CD4-positive, alpha-beta memory T cell (primary cell): ENCODE data around the gene B3GNT3. TPM values are rescaled to one million over a fixed set of nuclear protein-coding genes. Genes with fewer than 3 reads are reported as not detected.

Experiments
- CTCF ChIA-PET: fragments of 350-600 bp; sonication (Branson Sonifier 250); formaldehyde crosslinking; loops from one replicate; lab custom pipeline; 2021; ENCODE audit warnings: inconsistent platforms; ENCODE audit not compliant: partially characterized antibody; lab: Charles Lee
- POLR2A ChIA-PET: fragments of 350-600 bp; sonication (Branson Sonifier 250); formaldehyde crosslinking; loops from one replicate; lab custom pipeline; 2021; ENCODE audit not compliant: partially characterized antibody; lab: Charles Lee
- DNase-seq, 5 donors: peaks; one replicate each; pipeline versions ENCODE4 v3.0.0 to v3.0.0-alpha.2; 2020 to 2022; ENCODE audit warnings: mixed read lengths in 1 of 5
- H3K27ac ChIP-seq: one replicate; pipeline ENCODE4 v1.7.0; 2013; ENCODE audit warnings: low read depth, low read length
- H3K27me3 ChIP-seq: 2 replicates; pipeline ENCODE4 v1.7.0; 2013; ENCODE audit warnings: mild to moderate bottlenecking, low read length, moderate library complexity; ENCODE audit not compliant: insufficient read depth
- H3K36me3 ChIP-seq: 2 replicates; pipeline ENCODE4 v1.7.0; 2013; ENCODE audit warnings: mild to moderate bottlenecking, low read length, moderate library complexity; ENCODE audit not compliant: insufficient read depth
- H3K4me1 ChIP-seq: 2 replicates; pipeline ENCODE4 v1.7.0; 2013; ENCODE audit warnings: mild to moderate bottlenecking, low read length, moderate library complexity; ENCODE audit not compliant: insufficient read depth
- H3K4me3 ChIP-seq, 2 donors: one replicate each; pipeline ENCODE4 v1.7.0; 2013; ENCODE audit warnings: low read length in 2 of 2, mild to moderate bottlenecking in 1 of 2
- H3K9me3 ChIP-seq, 2 donors: one replicate each; pipeline ENCODE4 v1.7.0; 2013; ENCODE audit warnings: low read length in 2 of 2, control low read depth in 1 of 2; ENCODE audit not compliant: control insufficient read depth in 1 of 2
- H3K27ac Mint-ChIP-seq, 7 donors: one replicate each; pipeline ENCODE4 v1.8.0; 2020 to 2021; ENCODE audit warnings: mixed read lengths in 7 of 7, mild to moderate bottlenecking in 6 of 7, inconsistent platforms in 3 of 7, moderate library complexity in 3 of 7
- H3K27me3 Mint-ChIP-seq, 2 donors: one replicate each; pipeline ENCODE4 v1.8.0; 2020 to 2021; ENCODE audit warnings: mixed read lengths in 2 of 2
- H3K36me3 Mint-ChIP-seq, 2 donors: one replicate each; pipeline ENCODE4 v1.8.0; 2020 to 2021; ENCODE audit warnings: mixed read lengths in 2 of 2, inconsistent platforms in 1 of 2, mild to moderate bottlenecking in 1 of 2
- H3K4me1 Mint-ChIP-seq, 4 donors: one replicate each; pipeline ENCODE4 v1.8.0; 2020 to 2021; ENCODE audit warnings: mixed read lengths in 4 of 4, mild to moderate bottlenecking in 1 of 4
- H3K4me3 Mint-ChIP-seq, 8 donors: one replicate each; pipeline ENCODE4 v1.8.0; 2020 to 2021; ENCODE audit warnings: mixed read lengths in 8 of 8, mild to moderate bottlenecking in 7 of 8, moderate library complexity in 6 of 8, inconsistent platforms in 3 of 8
- H3K9me3 Mint-ChIP-seq, 8 donors: one replicate each; pipeline ENCODE4 v1.8.0; 2020 to 2021; ENCODE audit warnings: mixed read lengths in 8 of 8, mild to moderate bottlenecking in 5 of 8, inconsistent platforms in 3 of 8, moderate library complexity in 1 of 8
- intact Hi-C: fragments of 100-400 bp; cut with micrococcal nuclease; formaldehyde crosslinking; loops from one replicate; pipeline ENCODE4 v1.15.1; 2023
- polyA plus RNA-seq, 2 donors: library from polyadenylated mRNA; unstranded; fragments of 300-500 nt; fragmentation: Illumina TruSeq; gene quantifications; one replicate each; pipeline ENCODE4 v1.2.3, GENCODE V29; 2021
- total RNA-seq, 2 experiments: library from RNA; stranded (reverse); gene quantifications; one replicate each; pipeline ENCODE4 v1.2.3, GENCODE V29; 2021

Gene B3GNT3, protein sequence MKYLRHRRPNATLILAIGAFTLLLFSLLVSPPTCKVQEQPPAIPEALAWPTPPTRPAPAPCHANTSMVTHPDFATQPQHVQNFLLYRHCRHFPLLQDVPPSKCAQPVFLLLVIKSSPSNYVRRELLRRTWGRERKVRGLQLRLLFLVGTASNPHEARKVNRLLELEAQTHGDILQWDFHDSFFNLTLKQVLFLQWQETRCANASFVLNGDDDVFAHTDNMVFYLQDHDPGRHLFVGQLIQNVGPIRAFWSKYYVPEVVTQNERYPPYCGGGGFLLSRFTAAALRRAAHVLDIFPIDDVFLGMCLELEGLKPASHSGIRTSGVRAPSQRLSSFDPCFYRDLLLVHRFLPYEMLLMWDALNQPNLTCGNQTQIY
- total RNA-seq (not detected), polyA plus RNA-seq (under 1 TPM; 0.34 to 0.72 TPM)

DNA sequence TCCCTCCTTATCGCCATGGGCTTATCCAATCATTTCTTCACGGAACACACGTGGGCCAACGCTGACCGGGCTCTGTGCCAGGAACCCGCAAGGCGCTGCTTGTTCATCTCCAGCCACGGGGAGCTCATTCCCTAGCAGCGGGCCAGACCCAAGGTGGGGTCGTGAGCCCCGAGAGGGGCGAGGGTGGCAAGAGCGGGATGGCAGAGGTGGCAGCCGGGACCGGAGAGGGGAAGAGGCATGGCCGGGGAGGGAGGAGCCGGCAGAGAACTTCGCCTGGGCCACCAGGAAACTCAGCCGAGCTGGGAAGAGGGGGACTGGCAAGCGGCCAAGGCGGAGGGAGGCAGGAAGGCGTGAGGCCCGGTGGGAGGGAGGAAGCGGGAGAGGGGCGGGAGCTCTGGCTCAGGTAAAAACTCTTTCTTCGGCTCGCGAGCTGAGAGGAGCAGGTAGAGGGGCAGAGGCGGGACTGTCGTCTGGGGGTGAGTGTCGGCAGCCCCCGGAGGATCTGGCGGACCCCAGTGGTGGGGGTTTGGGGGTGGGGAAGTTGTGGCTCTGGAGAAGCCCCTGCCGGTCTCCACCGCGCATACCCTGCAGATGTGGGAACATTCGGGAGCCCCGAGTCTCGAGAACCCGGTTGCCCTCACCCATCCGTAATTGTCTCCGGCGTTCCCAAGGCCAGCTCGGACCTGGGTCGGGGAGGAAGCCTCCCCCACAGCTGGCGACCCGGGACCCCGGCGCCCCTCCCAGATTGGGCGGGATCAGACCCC, at the start of gene B3GNT3:
B3GNT3 (plus strand) TSS at position 408 of the 764 bp plus-strand sequence. CDS start 12,670 bp downstream, outside the sequence.
- peaks cover 0 to 3% of the 10 kb centered on the region in 2 donors for H3K27me3 Mint-ChIP-seq
- Histone ChIP-seq H3K36me3 (no peaks in the 10 kb centered on the region), H3K4me1 (peaks cover 62% of the 10 kb centered on the region), H3K4me3 (peak within 1 kb of the TSS; percentile 12 to 24), H3K27ac (no peak within 1 kb of the TSS), H3K9me3 (no peaks in the 10 kb centered on the region), H3K27me3 (peaks cover 4% of the 10 kb centered on the region)
- H3K9me3 Mint-ChIP-seq: no peaks in the 10 kb centered on the region
- H3K4me1 Mint-ChIP-seq: peaks cover 19 to 70% (median 48%) of the 10 kb centered on the region in 4 donors
- H3K27ac Mint-ChIP-seq: peak within 1 kb of the TSS in 6 of 7 donors; percentile 48 to 82 (median 70)
- H3K36me3 Mint-ChIP-seq: peaks cover 0 to 2% of the 10 kb centered on the region in 2 donors
- ChIA-PET CTCF (interaction anchor here (1.0 to 1.3 kb wide), 2 partner anchors 11 to 60 kb away, joined by 3 to 4 read pairs; no protein-coding TSS in a partner anchor), POLR2A (interaction anchor here (0.6 to 2.7 kb wide), 6 partner anchors 8 to 403 kb away, joined by 3 to 8 read pairs (median 4); no protein-coding TSS in a partner anchor)
- no peak for DNase-seq
- H3K4me3 Mint-ChIP-seq: peak within 1 kb of the TSS; percentile 63 to 82 (median 74)
- intact Hi-C loops: no loop called here

DNA sequence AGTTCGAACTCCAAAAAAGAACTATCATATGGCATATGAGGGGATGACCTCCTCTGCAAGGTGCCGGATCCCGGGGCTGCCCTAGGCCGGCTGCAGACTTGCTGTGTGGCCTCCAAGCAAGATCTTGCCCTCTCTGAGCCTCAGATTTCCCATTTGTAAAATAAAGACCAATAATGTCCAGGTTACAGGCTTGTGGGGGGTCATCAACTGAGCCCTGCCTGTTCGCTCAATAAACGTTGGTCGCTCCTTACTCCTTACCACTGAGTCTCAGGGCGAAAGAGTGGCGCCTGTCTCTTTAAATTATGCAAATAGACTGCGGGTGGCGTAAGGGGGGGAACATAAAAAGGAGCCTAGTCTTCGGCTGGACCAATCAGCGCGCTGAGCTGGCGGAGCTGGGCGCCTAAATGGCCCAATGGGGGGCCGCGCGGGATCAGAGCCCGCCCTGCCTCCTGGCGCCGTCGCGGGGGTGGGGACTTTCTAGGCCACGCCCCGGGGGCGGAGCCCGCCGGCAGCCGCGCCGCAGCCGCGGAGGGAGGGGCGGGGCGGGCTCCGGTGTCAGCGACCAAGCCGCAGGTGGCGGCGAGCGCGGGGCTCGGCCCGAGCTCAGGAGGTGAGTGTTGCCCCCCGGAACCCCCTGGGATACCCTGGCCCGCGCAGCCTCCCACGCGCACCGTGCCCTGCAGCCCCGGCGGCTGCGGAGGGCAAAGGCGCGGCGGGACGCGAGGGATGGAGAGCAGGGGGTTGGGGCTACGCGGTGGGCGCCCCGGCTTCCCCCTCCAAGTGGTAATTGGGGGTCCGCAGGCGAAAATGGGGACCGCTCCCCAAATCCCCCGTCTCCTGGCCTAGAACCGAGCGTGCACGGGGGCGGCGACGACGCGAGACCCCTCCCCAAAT, 47.5 kb upstream of the B3GNT3 start:
- Mint-ChIP-seq H3K4me1 (peaks cover 28 to 56% (median 41%) of the 10 kb centered on the region in 4 donors), H3K4me3 (peak overlapping the region; percentile 73 to 96 (median 94)), H3K36me3 (peaks cover 0 to 10% of the 10 kb centered on the region in 2 donors), H3K27ac (peak overlapping the region; percentile 31 to 90 (median 74)), H3K27me3 (no peaks in the 10 kb centered on the region), H3K9me3 (no peaks in the 10 kb centered on the region)
- Histone ChIP-seq H3K4me1 (peaks cover 44% of the 10 kb centered on the region), H3K27ac (peak overlapping the region; percentile 52), H3K9me3 (no peaks in the 10 kb centered on the region), H3K4me3 (peak overlapping the region in 1 of 2 donors; percentile 59), H3K36me3 (no peaks in the 10 kb centered on the region), H3K27me3 (no peaks in the 10 kb centered on the region)
- POLR2A ChIA-PET: interaction anchor here (0.5 to 8.1 kb wide), 8 partner anchors 9 to 841 kb away, joined by 3 to 78 read pairs (median 3); partner anchors contain the start of genes MAP1S and REX1BD
- CTCF ChIA-PET: interaction anchor here (0.5 to 3.4 kb wide), 5 partner anchors 27 to 456 kb away, joined by 3 to 11 read pairs (median 4); partner anchors contain the start of genes MAP1S, RAB3A and RPL18A
- DNase-seq: peak; percentile 94 to 96 (median 94)
- intact Hi-C loops: loop anchor here (1.0 to 10.0 kb wide), 2 partner anchors 28 to 193 kb away; partner anchors contain the start of genes COLGALT1 and MAP1S

DNA sequence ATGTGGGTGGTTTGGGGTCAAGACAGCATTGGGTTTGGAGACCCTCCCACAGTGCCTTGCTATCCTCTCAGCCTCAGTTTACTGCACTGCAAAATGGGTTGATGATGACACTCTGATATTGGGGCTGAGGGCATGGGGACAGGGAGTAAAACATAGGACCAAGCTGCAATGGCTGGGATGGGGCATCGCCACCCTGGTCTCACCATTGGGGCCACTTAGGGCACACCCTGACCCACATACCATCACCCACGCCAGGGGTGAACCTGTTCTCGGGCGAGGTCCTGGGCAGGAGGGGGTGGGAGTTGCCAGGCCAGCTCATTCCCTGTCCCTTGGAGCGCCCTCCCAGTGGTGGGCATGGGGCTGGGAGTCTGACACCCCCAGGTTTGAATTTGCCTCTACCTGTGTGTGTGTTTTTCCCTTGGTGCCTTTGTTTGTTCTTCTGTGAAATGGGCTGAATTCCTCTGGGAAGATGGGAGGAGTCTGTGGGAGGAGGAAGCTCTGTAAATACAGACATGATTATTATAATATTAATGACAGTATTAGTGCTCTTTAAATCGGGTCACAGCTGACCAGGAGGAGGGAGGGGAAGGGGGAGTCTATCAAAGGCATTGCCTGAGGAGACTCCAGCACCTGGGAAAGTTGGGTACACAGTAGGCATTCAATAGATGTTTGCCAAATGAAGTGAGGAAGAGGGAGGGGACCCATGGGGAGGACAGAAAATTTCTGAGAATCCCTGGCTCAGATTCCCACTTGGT, 45.9 kb upstream of the B3GNT3 start:
- H3K9me3 Mint-ChIP-seq: no peaks in the 10 kb centered on the region
- Histone ChIP-seq H3K36me3 (peaks cover 2% of the 10 kb centered on the region), H3K27ac (peak overlapping the region; percentile 79), H3K9me3 (no peaks in the 10 kb centered on the region), H3K4me1 (peaks cover 60% of the 10 kb centered on the region), H3K27me3 (no peaks in the 10 kb centered on the region), H3K4me3 (peak overlapping the region; percentile 6 to 59)
- peak overlapping the region; percentile 92 to 96 (median 95) for H3K4me3 Mint-ChIP-seq
- CTCF ChIA-PET: interaction anchor here (1.1 to 3.4 kb wide), 3 partner anchors 47 to 184 kb away, joined by 3 to 11 read pairs (median 7); partner anchors contain the start of genes CCDC124 and RPL18A
- POLR2A ChIA-PET: interaction anchor here (0.6 to 8.1 kb wide), 8 partner anchors 12 to 531 kb away, joined by 3 to 78 read pairs (median 3); partner anchors contain the start of gene MAP1S
- intact Hi-C loops: loop anchor here (10.0 kb wide), 1 partner anchor 194 kb away; the partner anchor contains the start of gene COLGALT1
- no peak for DNase-seq
- peak overlapping the region; percentile 49 to 98 (median 90) for H3K27ac Mint-ChIP-seq
- H3K36me3 Mint-ChIP-seq: peaks cover 0 to 9% of the 10 kb centered on the region in 2 donors
- peaks cover 28 to 67% (median 48%) of the 10 kb centered on the region in 4 donors for H3K4me1 Mint-ChIP-seq
- H3K27me3 Mint-ChIP-seq: no peaks in the 10 kb centered on the region

DNA sequence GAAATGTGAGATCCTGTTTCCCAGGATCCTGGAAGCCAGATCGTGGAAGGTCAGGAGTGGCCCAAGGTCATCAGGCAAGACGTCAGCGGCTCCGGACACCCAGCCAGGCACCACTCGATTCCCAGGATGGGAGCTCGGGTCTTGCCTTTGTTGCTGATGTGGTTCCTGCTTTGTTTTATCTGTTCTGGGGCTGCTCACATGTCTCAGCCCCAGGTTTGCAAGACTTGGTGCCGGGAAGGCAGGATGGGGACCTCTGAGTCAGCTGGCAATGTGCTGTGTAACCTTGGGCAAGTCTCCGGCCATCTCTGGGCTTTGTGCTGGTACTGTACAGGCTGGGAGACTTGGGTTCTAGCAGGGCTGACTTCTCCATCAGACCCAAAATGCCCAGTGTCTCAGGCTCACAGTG, 45.0 kb upstream of the B3GNT3 start:
- H3K4me1 ChIP-seq: peaks cover 69% of the 10 kb centered on the region

DNA sequence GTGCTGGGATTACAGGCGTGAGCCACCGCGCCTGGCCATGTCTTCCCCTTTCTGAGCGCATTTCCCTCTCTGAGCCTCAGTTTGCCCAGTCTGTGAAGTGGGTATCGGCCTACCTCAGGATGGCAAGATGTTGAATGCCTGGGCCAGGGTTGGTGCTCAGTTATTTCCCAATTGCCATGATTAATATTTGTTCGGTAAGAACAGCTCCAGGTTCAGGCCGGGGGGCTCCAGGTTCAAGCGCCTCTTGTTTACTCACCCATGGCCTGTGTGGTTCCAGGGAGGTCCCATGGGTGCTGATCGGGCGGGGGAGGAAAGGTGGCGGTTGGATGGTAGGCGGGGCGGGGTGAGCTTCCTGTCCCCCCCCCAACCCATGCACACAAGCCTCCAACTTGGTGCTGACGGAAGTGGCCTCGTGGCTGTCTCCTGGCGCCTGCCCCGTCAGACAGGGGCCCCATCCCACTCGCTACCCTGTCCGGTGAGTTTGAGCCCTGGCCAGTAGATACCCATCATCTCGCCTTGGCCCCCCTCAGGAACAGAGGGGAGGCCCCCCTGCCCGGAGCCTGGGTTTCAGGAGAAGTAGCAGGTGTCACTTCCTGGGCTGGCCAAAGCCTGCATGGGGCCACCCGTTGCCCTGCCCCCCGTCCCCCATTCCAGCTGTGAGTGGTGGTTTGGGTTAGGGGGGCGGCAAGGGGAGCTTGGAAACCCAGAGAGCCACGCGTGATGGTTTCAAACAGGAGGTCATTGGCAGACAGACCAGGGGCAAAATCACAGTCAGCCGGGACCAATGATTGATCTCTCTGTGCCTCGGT, 43.6 kb upstream of the B3GNT3 start, which contains the start of gene FCHO1:
FCHO1 (plus strand) TSS at position 375 of the 809 bp plus-strand sequence. CDS start 3,688 bp downstream, outside the sequence.
- H3K36me3 Mint-ChIP-seq: peaks cover 10 to 22% of the 10 kb centered on the region in 2 donors
- intact Hi-C loops: loop anchor here (1.0 kb wide), 1 partner anchor 108 kb away; the partner anchor contains the start of gene RPL18A
- H3K9me3 ChIP-seq: no peaks in the 10 kb centered on the region
- ChIA-PET CTCF (interaction anchor here (1.1 to 3.6 kb wide), 5 partner anchors 15 to 195 kb away, joined by 4 to 12 read pairs (median 4); no protein-coding TSS in a partner anchor), POLR2A (interaction anchor here (0.6 to 8.1 kb wide), 16 partner anchors 9 to 182 kb away, joined by 3 to 78 read pairs (median 6); partner anchors contain the start of genes CCDC124, JAK3, MAP1S and RPL18A)
- peaks cover 32 to 84% (median 60%) of the 10 kb centered on the region in 4 donors for H3K4me1 Mint-ChIP-seq
- H3K27me3 Mint-ChIP-seq: no peaks in the 10 kb centered on the region
- H3K36me3 ChIP-seq: peaks cover 14% of the 10 kb centered on the region
- H3K4me3 Mint-ChIP-seq: peak within 1 kb of the TSS; percentile 92 to 96 (median 95)
- peak within 1 kb of the TSS; percentile 65 to 91 for H3K4me3 ChIP-seq
- peak within 1 kb of the TSS; percentile 84 to 98 (median 96) for H3K27ac Mint-ChIP-seq
- no peaks in the 10 kb centered on the region for H3K27me3 ChIP-seq
- H3K9me3 Mint-ChIP-seq: no peaks in the 10 kb centered on the region
- H3K27ac ChIP-seq: peak within 1 kb of the TSS; percentile 79
- H3K4me1 ChIP-seq: peaks cover 82% of the 10 kb centered on the region
- DNase-seq: peak; percentile 85 to 93 (median 85)

More for the DNA sequence above, 45.0 kb upstream of the B3GNT3 start:
- no peak for DNase-seq
- H3K27me3 Mint-ChIP-seq: no peaks in the 10 kb centered on the region
- H3K27ac Mint-ChIP-seq: peak overlapping the region; percentile 49 to 98 (median 90)
- Histone ChIP-seq H3K27ac (peak overlapping the region; percentile 79), H3K27me3 (no peaks in the 10 kb centered on the region), H3K9me3 (no peaks in the 10 kb centered on the region), H3K36me3 (peaks cover 11% of the 10 kb centered on the region), H3K4me3 (peak overlapping the region in 1 of 2 donors; percentile 65)
- H3K4me3 Mint-ChIP-seq: peak overlapping the region; percentile 92 to 96 (median 95)
- peaks cover 29 to 74% (median 52%) of the 10 kb centered on the region in 4 donors for H3K4me1 Mint-ChIP-seq
- ChIA-PET POLR2A (interaction anchor here (0.7 to 8.1 kb wide), 6 partner anchors 13 to 531 kb away, joined by 3 to 78 read pairs (median 4); partner anchors contain the start of gene MAP1S), CTCF (interaction anchor here (1.6 to 3.6 kb wide), 3 partner anchors 46 to 196 kb away, joined by 4 to 11 read pairs (median 7); no protein-coding TSS in a partner anchor)
- intact Hi-C loops: loop anchor here (10.0 kb wide), 1 partner anchor 195 kb away; the partner anchor contains the start of gene COLGALT1
- H3K9me3 Mint-ChIP-seq: no peaks in the 10 kb centered on the region
- peaks cover 4 to 13% of the 10 kb centered on the region in 2 donors for H3K36me3 Mint-ChIP-seq
